Thyroid gland (tissue), 4 donors: ENCODE data around the gene ANXA2. TPM values are rescaled to one million over a fixed set of nuclear protein-coding genes. Genes with fewer than 3 reads are reported as not detected.
A peak's percentile ranks its signal among the peaks of the same experiment; 100 is the strongest.

Experiments used
- DNase-seq, 2 donors: peaks; one replicate each; pipeline ENCODE4 v3.0.0-alpha.2; 2019
- H3K27ac ChIP-seq, 3 donors: fragments of 200-600 bp; sonication (generic); 1 replicate in 2 of 3; 2 replicates in 1 of 3; pipeline ENCODE4 v1.5.1; 2016 to 2019; ENCODE audit warnings: mild to moderate bottlenecking in 1 of 3, moderate library complexity in 1 of 3
- H3K27me3 ChIP-seq: fragments of 200-600 bp; sonication (generic); one replicate; pipeline ENCODE4 v1.5.1; 2019
- H3K36me3 ChIP-seq, 2 donors: fragments of 200-600 bp; sonication (generic); one replicate each; pipeline ENCODE4 v1.5.1; 2016 to 2019
- H3K4me1 ChIP-seq, 2 donors: fragments of 200-600 bp; sonication (generic); one replicate each; pipeline ENCODE4 v1.5.1; 2017 to 2019
- H3K4me3 ChIP-seq, 3 donors: fragments of 200-600 bp; sonication (generic); replicated peaks in 1 of 3; 1 replicate in 2 of 3; 2 replicates in 1 of 3; pipeline ENCODE4 v1.5.1; 2016; ENCODE audit warnings: mild to moderate bottlenecking in 1 of 3
- H3K9me3 ChIP-seq: fragments of 200-600 bp; sonication (generic); one replicate; pipeline ENCODE4 v1.5.1; 2017
- POLR2A ChIP-seq, 2 donors: fragments of 450-650 bp; IDR thresholded peaks; one replicate each; pipeline ENCODE4 v1.6.1; 2017; ENCODE audit warnings: antibody characterized with exemption in 2 of 2, mild to moderate bottlenecking in 2 of 2, moderate library complexity in 1 of 2
- WGBS, 2 donors: methylation state at CpG; one replicate each; pipeline ENCODE4 v1.1.5; 2017; 5-methylcytosine and 5-hydroxymethylcytosine counted together
- intact Hi-C: fragments of 100-400 bp; cut with DNase I; formaldehyde crosslinking; loops from one replicate; pipeline ENCODE4 v1.15.1; 2023
- total RNA-seq, 4 donors: library from RNA; depleted of rRNA; stranded (reverse); fragments of >200 nt; gene quantifications; one replicate each; pipeline ENCODE4 v1.2.3, GENCODE V29; 2016
- TF ChIP-seq, protein P1 (sequence below), 6 experiments: fragments of 200-600 bp in 3 of 6; fragments of 450-650 bp in 3 of 6; sonication (generic) in 3 of 6; IDR thresholded peaks; one replicate each; pipeline ENCODE4 v1.5.1; 2016 to 2019; ENCODE audit warnings: antibody characterized with exemption in 6 of 6, mild to moderate bottlenecking in 2 of 6, inconsistent platforms in 1 of 6, moderate library complexity in 1 of 6

ANXA2 gene
- total RNA-seq, 4 donors from 2014 or later: 436 to 796 (median 612) TPM

DNA sequence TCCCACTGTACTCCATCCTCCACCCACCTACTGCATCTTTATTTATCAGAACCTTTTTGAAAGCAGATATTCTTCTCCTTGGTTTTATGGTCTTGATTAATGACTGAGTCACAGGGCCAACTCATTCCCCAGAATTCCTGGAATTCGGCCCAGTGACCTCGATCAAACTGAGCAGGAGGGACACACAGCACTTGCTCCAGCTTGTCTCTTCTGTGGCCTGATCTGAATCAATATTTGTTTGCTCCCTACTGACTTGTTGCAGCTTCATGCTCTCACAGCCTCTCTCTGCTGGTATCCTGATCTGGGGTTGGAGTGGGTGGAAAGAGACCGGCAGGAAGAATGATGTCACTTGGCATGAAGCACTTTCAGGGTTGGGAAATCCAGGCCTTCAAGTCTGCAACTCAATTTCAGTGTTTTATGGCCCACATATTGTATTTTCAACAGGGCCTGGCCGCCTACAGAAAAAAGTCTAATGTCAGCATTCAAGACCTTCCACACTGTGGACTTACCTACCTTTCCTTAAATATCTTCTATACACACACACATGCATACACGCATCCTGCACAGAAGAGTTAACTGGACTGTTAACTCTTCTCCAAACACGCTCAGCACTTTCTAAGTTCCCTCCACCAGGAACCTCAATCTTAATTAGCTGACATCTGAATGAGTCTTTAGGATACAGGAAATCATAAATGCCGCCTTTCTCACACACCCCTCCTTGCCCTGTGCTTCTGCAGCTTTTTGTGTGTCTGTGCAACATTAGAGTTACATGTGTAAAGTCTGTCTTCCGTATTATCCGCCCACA lies 4.6 kb downstream of the ANXA2 start:
- Histone ChIP-seq H3K27ac (peak overlapping the region; percentile 59 to 99 (median 98)), H3K9me3 (no peaks in the 10 kb centered on the region), H3K27me3 (no peaks in the 10 kb centered on the region), H3K36me3 (no peaks in the 10 kb centered on the region), H3K4me3 (no peak overlapping the region), H3K4me1 (peaks cover 72 to 74% of the 10 kb centered on the region in 2 donors)
- DNase-seq: peak; percentile 67 to 69
- 43 to 56% methylated on average over 9 of the region's 9 CpGs for WGBS, 2 donors
- TF ChIP-seq, protein P1, sequence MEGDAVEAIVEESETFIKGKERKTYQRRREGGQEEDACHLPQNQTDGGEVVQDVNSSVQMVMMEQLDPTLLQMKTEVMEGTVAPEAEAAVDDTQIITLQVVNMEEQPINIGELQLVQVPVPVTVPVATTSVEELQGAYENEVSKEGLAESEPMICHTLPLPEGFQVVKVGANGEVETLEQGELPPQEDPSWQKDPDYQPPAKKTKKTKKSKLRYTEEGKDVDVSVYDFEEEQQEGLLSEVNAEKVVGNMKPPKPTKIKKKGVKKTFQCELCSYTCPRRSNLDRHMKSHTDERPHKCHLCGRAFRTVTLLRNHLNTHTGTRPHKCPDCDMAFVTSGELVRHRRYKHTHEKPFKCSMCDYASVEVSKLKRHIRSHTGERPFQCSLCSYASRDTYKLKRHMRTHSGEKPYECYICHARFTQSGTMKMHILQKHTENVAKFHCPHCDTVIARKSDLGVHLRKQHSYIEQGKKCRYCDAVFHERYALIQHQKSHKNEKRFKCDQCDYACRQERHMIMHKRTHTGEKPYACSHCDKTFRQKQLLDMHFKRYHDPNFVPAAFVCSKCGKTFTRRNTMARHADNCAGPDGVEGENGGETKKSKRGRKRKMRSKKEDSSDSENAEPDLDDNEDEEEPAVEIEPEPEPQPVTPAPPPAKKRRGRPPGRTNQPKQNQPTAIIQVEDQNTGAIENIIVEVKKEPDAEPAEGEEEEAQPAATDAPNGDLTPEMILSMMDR (IDR thresholded peaks at IDR 0.05): no peak
- TF ChIP-seq POLR2A (IDR thresholded peaks at IDR 0.05): peak in 1 of 2 donors; percentile 39
- intact Hi-C loops: no loop called here

DNA sequence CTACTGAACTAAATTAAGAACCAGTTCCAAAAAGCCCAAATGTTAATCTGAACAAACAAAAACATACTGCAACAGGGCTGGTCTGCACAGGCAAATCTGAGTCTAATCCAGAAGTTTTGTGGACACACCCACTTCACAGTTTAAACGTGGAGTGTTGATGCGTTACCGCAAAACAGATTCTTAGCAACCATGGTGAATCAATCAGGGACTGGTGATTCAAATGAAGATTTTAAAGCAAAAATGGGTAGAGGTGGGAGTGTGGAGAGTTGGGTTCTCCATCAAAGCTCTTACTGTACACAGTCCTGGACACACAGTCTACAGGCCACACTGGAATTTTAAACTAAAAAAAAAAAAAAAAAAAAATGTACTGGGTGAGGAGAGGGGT lies 5.2 kb downstream of the ANXA2 start:
- Histone ChIP-seq H3K36me3 (no peaks in the 10 kb centered on the region), H3K27ac (peak overlapping the region; percentile 59 to 99 (median 98)), H3K27me3 (no peaks in the 10 kb centered on the region), H3K4me3 (no peak overlapping the region), H3K9me3 (no peaks in the 10 kb centered on the region), H3K4me1 (peaks cover 71 to 74% of the 10 kb centered on the region in 2 donors)
- DNase-seq: no peak
- whole genome bisulfite sequencing, 2 donors: 9 to 12% methylated on average over 3 of the region's 3 CpGs
- intact Hi-C loops: no loop called here
- no peak for TF ChIP-seq POLR2A (IDR thresholded peaks at IDR 0.05)
- TF ChIP-seq, protein P1 (IDR thresholded peaks at IDR 0.05): no peak

DNA sequence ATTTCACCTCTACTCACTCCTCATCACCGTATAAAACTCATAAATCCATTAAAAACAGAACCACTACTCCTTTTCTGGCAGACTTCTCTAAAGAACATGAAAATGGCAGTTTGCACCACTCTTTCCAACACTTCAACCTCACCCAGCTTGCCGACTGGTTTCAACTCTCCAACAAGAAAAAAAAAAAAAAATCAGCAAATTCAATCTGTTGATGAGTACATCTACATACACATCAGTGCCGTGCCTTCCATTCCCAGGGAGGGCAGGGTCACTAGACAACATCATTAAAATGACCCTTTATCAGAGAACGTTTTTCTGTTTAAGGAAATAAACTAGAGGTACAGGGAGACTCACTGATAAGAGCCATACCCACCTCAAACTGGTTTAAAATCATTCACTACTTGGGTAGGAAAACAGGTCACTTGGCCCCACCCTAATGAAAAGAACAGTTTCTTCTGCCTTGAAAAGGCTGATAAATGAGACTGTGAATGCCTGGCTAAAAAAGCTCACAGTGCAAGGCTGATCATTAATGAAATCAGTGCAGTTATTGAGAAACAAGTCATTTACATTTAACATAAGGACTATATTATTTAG lies 6.0 kb downstream of the ANXA2 start:
- Histone ChIP-seq H3K27me3 (no peaks in the 10 kb centered on the region), H3K27ac (peak overlapping the region; percentile 40 to 99 (median 98)), H3K9me3 (no peaks in the 10 kb centered on the region), H3K4me3 (no peak overlapping the region), H3K4me1 (peaks cover 71 to 77% of the 10 kb centered on the region in 2 donors), H3K36me3 (no peaks in the 10 kb centered on the region)
- 29 to 31% methylated on average over 4 of the region's 4 CpGs for WGBS, 2 donors
- no peak for DNase-seq
- no peak for TF ChIP-seq POLR2A (IDR thresholded peaks at IDR 0.05)
- TF ChIP-seq, protein P1 (IDR thresholded peaks at IDR 0.05): no peak
- intact Hi-C loops: no loop called here

DNA sequence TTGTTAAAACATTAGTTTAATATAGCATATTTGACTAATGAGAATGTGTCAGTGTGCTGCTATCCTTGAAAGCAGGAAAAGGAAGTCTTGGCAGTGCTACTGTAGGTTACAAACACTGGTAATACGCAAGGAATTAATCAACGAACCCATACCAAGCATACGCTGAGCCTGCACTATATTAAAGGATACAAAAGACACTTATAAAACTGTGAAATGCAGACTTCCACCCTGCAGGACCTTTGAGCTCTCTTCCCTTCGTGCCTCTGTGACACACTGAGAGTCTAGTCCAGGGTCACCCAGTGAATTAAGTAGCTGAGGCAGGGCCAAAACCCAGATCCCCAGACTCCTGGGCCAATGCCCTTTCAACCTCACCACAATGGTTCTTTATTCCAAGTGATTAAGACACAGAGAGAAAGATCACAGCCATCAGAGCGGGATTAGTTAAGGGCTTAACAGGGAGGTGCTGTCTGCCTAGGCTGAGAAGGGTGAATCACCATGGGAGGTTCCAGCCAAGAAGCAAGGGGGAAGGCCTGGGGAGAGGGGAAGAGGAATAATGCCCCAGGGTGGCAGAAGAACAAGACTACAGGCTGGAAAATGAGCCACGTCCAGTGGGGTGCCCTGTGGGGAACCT lies 6.8 kb downstream of the ANXA2 start:
- DNase-seq: peak in 1 of 2 donors; percentile 26
- Histone ChIP-seq H3K27me3 (no peaks in the 10 kb centered on the region), H3K4me3 (no peak overlapping the region), H3K27ac (peak overlapping the region; percentile 40 to 99 (median 98)), H3K9me3 (no peaks in the 10 kb centered on the region), H3K36me3 (no peaks in the 10 kb centered on the region), H3K4me1 (peaks cover 67 to 74% of the 10 kb centered on the region in 2 donors)
- intact Hi-C loops: no loop called here
- TF ChIP-seq, protein P1 (IDR thresholded peaks at IDR 0.05): no peak
- no peak for TF ChIP-seq POLR2A (IDR thresholded peaks at IDR 0.05)
- WGBS, 2 donors: 59 to 60% methylated on average over 6 of the region's 6 CpGs
